ENCODE results near the gene EPHB2. TPM values are rescaled to one million over a fixed set of nuclear protein-coding genes. Genes with fewer than 3 reads are reported as not detected.
"Not testable (repeated sequence)": the region's sequence is repeated elsewhere in the genome, so short reads cannot be mapped to it uniquely, and the experiment has no call there.

EPHB2 gene
- total RNA-seq = 5.0 TPM
- long read RNA-seq, partial matches to known transcripts = 2 of 2 reads
- long read RNA-seq, other reads (novel, unspliced or antisense) = 0 of 2 reads

- H3K4me1 ChIP-seq = peaks cover 19% of the 10 kb centered on the region
- peaks cover 34% of the 10 kb centered on the region for H3K27me3 ChIP-seq (ENCODE audit: low read depth)
- ATAC-seq (peak; percentile 41 to 48), DNase-seq (no peak)
- no peak for TF ChIP-seq CTCF (IDR thresholded peaks at IDR 0.05)
- no peaks in the 10 kb centered on the region for H3K9me3 ChIP-seq
- peak within 1 kb of the TSS; percentile 56 for H3K4me3 ChIP-seq
- H3K27ac ChIP-seq = no peak within 1 kb of the TSS
- intact Hi-C loops (cut with DNase I) = no loop called here
- no peaks in the 10 kb centered on the region for H3K36me3 ChIP-seq
Observed at GRCh38 chr1:22710701-22711049, at the start of gene EPHB2. Gene EPHB2 (plus strand): TSS chr1:22710839. CDS start chr1:22710983, 144 bp downstream.

- intact Hi-C loops (cut with DNase I) = no loop called here
- DNase-seq = no peak
- peaks cover 5% of the 10 kb centered on the region for H3K27me3 ChIP-seq (ENCODE audit: low read depth)
- no peak overlapping the region for H3K27ac ChIP-seq
- no peak overlapping the region for H3K4me3 ChIP-seq
- H3K9me3 ChIP-seq = no peaks in the 10 kb centered on the region
- no peaks in the 10 kb centered on the region for H3K4me1 ChIP-seq
- no peak for TF ChIP-seq CTCF (IDR thresholded peaks at IDR 0.05)
- H3K36me3 ChIP-seq = peaks cover 8% of the 10 kb centered on the region
- no peak for ATAC-seq
Observed at GRCh38 chr1:22661880-22662279, 48.8 kb upstream of the EPHB2 start.

GRCh38 chr1:22662318-22662717 is 48.3 kb upstream of the EPHB2 start:
- no peak for TF ChIP-seq CTCF (IDR thresholded peaks at IDR 0.05)
- DNase-seq = no peak
- no peak overlapping the region for H3K27ac ChIP-seq
- intact Hi-C loops (cut with DNase I) = no loop called here
- H3K4me3 ChIP-seq = no peak overlapping the region
- H3K36me3 ChIP-seq = peaks cover 8% of the 10 kb centered on the region
- peak; percentile 52 to 82 for ATAC-seq
- H3K27me3 ChIP-seq (ENCODE audit: low read depth) = peaks cover 1% of the 10 kb centered on the region
- H3K4me1 ChIP-seq = no peaks in the 10 kb centered on the region
- no peaks in the 10 kb centered on the region for H3K9me3 ChIP-seq

- Histone ChIP-seq H3K9me3 (no peaks in the 10 kb centered on the region), H3K27ac (no peak overlapping the region), H3K4me1 (no peaks in the 10 kb centered on the region), H3K27me3 (ENCODE audit: low read depth) (no peaks in the 10 kb centered on the region), H3K4me3 (no peak overlapping the region), H3K36me3 (peaks cover 8% of the 10 kb centered on the region)
- DNase-seq = no peak
- ATAC-seq = peak in 1 of 2 donors; percentile 18
- intact Hi-C loops (cut with DNase I) = no loop called here
- no peak for TF ChIP-seq CTCF (IDR thresholded peaks at IDR 0.05)
Observed at GRCh38 chr1:22662986-22663408, 47.6 kb upstream of the EPHB2 start.

GRCh38 chr1:22665752-22666151 is 44.9 kb upstream of the EPHB2 start:
- peak; percentile 20 for TF ChIP-seq CTCF (IDR thresholded peaks at IDR 0.05)
- intact Hi-C loops (cut with DNase I) = no loop called here
- H3K4me3 ChIP-seq = no peak overlapping the region
- H3K27me3 ChIP-seq (ENCODE audit: low read depth) = peaks cover 8% of the 10 kb centered on the region
- H3K4me1 ChIP-seq = no peaks in the 10 kb centered on the region
- ATAC-seq = no peak
- no peak overlapping the region for H3K27ac ChIP-seq
- peaks cover 8% of the 10 kb centered on the region for H3K36me3 ChIP-seq
- H3K9me3 ChIP-seq = no peaks in the 10 kb centered on the region
- DNase-seq = no peak

- DNase-seq (no peak), ATAC-seq (no peak)
- Histone ChIP-seq H3K36me3 (peaks cover 2% of the 10 kb centered on the region), H3K4me3 (no peak overlapping the region), H3K9me3 (no peaks in the 10 kb centered on the region), H3K27ac (no peak overlapping the region), H3K27me3 (ENCODE audit: low read depth) (peaks cover 13% of the 10 kb centered on the region), H3K4me1 (no peaks in the 10 kb centered on the region)
- intact Hi-C loops (cut with DNase I) = no loop called here
- TF ChIP-seq CTCF (IDR thresholded peaks at IDR 0.05) = no peak
Observed at GRCh38 chr1:22666412-22666811, 44.2 kb upstream of the EPHB2 start.

- H3K36me3 ChIP-seq; DNase-seq; ATAC-seq; intact Hi-C loops (cut with DNase I); H3K9me3 ChIP-seq; H3K27ac ChIP-seq; H3K4me1 ChIP-seq; H3K4me3 ChIP-seq: not testable (repeated sequence)
- H3K27me3 ChIP-seq (ENCODE audit: low read depth) = peaks cover 31% of the 10 kb centered on the region
Observed at GRCh38 chr1:22668840-22669239, 41.8 kb upstream of the EPHB2 start.
